Measurements from ENCODE around the gene SPTLC1. TPM values are rescaled to one million over a fixed set of nuclear protein-coding genes. Genes with fewer than 3 reads are reported as not detected.

The SPTLC1 gene
- total and polyA plus RNA-seq, 2 donors (not counting 1 experiment from before 2014, with no cell fraction given), result 26.6 to 53.5 TPM

DNA sequence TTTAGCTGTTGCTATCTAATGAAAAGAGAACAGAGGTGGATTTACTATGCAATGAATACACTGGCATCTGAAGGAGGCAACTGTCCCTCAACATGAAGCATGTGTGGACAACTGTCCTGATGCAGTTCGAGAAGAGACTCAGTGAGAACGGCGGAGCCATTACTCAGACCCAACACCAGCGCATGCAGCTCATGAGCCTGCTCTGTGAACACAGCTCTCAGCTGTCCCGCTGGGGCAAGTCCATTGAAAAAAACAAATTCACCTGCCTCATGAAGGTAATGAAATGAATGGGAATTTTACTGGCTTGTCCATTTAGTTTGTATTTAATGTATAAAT is 78.8 kb downstream of the SPTLC1 start:
- Histone ChIP-seq H3K27ac (ENCODE audit: low read length in 2 of 2) (no peak overlapping the region), H3K4me2 (replicated peaks; ENCODE audit: low read depth, low read length, poor library complexity, severe bottlenecking) (no peak overlapping the region), H3K36me3 (replicated peaks in 1 of 2; ENCODE audit: control extremely low read depth in 1 of 2, control insufficient read depth in 1 of 2, extremely low read depth in 1 of 2, insufficient read depth in 2 of 2, low read length in 1 of 2) (peaks cover 9 to 55% of the 10 kb centered on the region in 2 experiments), H3K9me3 (ENCODE audit: control extremely low read depth in 1 of 3, control insufficient read depth in 2 of 3, insufficient read depth in 1 of 3, low read length in 2 of 3) (peaks cover 0 to 1% (median 0%) of the 10 kb centered on the region in 3 donors), H3K4me1 (ENCODE audit: control insufficient read depth in 2 of 2, insufficient read depth in 2 of 2, low read length in 2 of 2) (no peaks in the 10 kb centered on the region), H2AFZ (ENCODE audit: insufficient read depth, low read depth, low read length, poor library complexity, severe bottlenecking) (no peak overlapping the region), H3K9ac (ENCODE audit: low read length) (no peak overlapping the region), H3K4me3 (ENCODE audit: control extremely low read depth in 1 of 5, extremely low read depth in 1 of 5, insufficient read depth in 1 of 5, low read depth in 2 of 5, low read length in 4 of 5) (no peak overlapping the region), H3K27me3 (replicated peaks in 1 of 4; ENCODE audit: control extremely low read depth in 1 of 4, control insufficient read depth in 3 of 4, insufficient read depth in 4 of 4, low read length in 3 of 4) (no peaks in the 10 kb centered on the region), H4K20me1 (ENCODE audit: control insufficient read depth, insufficient read depth, low read length, poor library complexity, severe bottlenecking) (no peaks in the 10 kb centered on the region), H3K79me2 (ENCODE audit: control insufficient read depth, insufficient read depth, low read length) (no peaks in the 10 kb centered on the region)
- TF ChIP-seq EZH2 (IDR thresholded peaks at IDR 0.05; ENCODE audit: borderline replicate concordance, insufficient read depth, low read depth, low read length, poor library complexity, severe bottlenecking), result no peak
- TF ChIP-seq, protein P1, sequence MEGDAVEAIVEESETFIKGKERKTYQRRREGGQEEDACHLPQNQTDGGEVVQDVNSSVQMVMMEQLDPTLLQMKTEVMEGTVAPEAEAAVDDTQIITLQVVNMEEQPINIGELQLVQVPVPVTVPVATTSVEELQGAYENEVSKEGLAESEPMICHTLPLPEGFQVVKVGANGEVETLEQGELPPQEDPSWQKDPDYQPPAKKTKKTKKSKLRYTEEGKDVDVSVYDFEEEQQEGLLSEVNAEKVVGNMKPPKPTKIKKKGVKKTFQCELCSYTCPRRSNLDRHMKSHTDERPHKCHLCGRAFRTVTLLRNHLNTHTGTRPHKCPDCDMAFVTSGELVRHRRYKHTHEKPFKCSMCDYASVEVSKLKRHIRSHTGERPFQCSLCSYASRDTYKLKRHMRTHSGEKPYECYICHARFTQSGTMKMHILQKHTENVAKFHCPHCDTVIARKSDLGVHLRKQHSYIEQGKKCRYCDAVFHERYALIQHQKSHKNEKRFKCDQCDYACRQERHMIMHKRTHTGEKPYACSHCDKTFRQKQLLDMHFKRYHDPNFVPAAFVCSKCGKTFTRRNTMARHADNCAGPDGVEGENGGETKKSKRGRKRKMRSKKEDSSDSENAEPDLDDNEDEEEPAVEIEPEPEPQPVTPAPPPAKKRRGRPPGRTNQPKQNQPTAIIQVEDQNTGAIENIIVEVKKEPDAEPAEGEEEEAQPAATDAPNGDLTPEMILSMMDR (IDR thresholded peaks at IDR 0.05), result no peak
- CTCF ChIA-PET, result no interaction called here
- POLR2A ChIA-PET, result no interaction called here
- intact Hi-C loops (cut with micrococcal nuclease), result no loop called here
- Mint-ChIP-seq H3K4me3 (no peak overlapping the region), H3K4me1 (no peaks in the 10 kb centered on the region), H3K9me3 (ENCODE audit: insufficient read depth) (no peaks in the 10 kb centered on the region), H3K27ac (no peak overlapping the region), H3K27me3 (no peaks in the 10 kb centered on the region)
- 100% methylated on average over 4 of the region's 5 CpGs for WGBS (ENCODE audit: insufficient coverage)
- DNase-seq (no peak), ATAC-seq (ENCODE audit: low read depth) (no peak)

DNA sequence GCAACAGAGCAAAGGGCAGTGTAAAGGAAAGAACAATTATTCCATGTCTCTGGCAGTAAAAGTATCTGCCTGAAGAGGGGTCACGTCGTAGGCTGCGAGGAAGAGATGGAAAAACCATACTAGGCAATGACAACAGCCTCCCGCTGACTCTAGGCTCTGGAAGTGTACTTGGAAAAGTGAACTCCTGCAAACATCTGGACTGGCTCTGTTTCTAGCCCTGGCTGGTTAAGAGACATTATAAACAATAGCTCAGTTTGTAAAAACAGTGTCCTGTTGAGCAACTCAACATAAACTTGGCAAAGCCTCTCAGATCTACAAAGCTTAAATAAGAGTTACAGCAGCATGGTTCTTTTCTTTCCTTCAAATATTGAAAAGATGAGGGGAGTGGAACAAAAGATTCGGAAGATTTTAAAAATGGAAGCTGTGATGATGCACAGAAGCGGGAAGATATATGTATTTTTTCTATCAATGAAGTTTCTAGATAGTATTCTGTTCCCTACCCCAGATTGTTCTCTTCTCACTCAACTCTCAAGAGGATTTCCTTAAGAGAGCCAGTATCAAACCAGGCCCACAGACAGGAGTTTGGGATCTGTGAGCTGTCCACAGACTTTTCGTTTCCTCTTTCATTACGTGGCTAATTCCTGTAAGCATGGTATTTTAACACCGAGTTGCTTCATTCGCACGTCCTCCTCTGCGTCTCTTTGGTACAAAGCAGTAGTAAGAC is 79.4 kb downstream of the SPTLC1 start:
- Histone ChIP-seq H3K36me3 (replicated peaks in 1 of 2; ENCODE audit: control extremely low read depth in 1 of 2, control insufficient read depth in 1 of 2, extremely low read depth in 1 of 2, insufficient read depth in 2 of 2, low read length in 1 of 2) (peaks cover 9 to 52% of the 10 kb centered on the region in 2 experiments), H3K4me1 (ENCODE audit: control insufficient read depth in 2 of 2, insufficient read depth in 2 of 2, low read length in 2 of 2) (no peaks in the 10 kb centered on the region), H2AFZ (ENCODE audit: insufficient read depth, low read depth, low read length, poor library complexity, severe bottlenecking) (no peak overlapping the region), H3K9me3 (ENCODE audit: control extremely low read depth in 1 of 3, control insufficient read depth in 2 of 3, insufficient read depth in 1 of 3, low read length in 2 of 3) (no peaks in the 10 kb centered on the region), H3K4me2 (replicated peaks; ENCODE audit: low read depth, low read length, poor library complexity, severe bottlenecking) (no peak overlapping the region), H3K27me3 (replicated peaks in 1 of 4; ENCODE audit: control extremely low read depth in 1 of 4, control insufficient read depth in 3 of 4, insufficient read depth in 4 of 4, low read length in 3 of 4) (no peaks in the 10 kb centered on the region), H4K20me1 (ENCODE audit: control insufficient read depth, insufficient read depth, low read length, poor library complexity, severe bottlenecking) (no peaks in the 10 kb centered on the region), H3K4me3 (ENCODE audit: control extremely low read depth in 1 of 5, extremely low read depth in 1 of 5, insufficient read depth in 1 of 5, low read depth in 2 of 5, low read length in 4 of 5) (no peak overlapping the region), H3K9ac (ENCODE audit: low read length) (no peak overlapping the region), H3K79me2 (ENCODE audit: control insufficient read depth, insufficient read depth, low read length) (no peaks in the 10 kb centered on the region), H3K27ac (ENCODE audit: low read length in 2 of 2) (no peak overlapping the region)
- ATAC-seq (ENCODE audit: low read depth), result no peak
- TF ChIP-seq EZH2 (IDR thresholded peaks at IDR 0.05; ENCODE audit: borderline replicate concordance, insufficient read depth, low read depth, low read length, poor library complexity, severe bottlenecking), result no peak
- TF ChIP-seq, protein P1 (IDR thresholded peaks at IDR 0.05), result no peak
- Mint-ChIP-seq H3K4me3 (no peak overlapping the region), H3K27ac (no peak overlapping the region), H3K4me1 (no peaks in the 10 kb centered on the region), H3K9me3 (ENCODE audit: insufficient read depth) (no peaks in the 10 kb centered on the region), H3K27me3 (no peaks in the 10 kb centered on the region)
- POLR2A ChIA-PET, result no interaction called here
- intact Hi-C loops (cut with micrococcal nuclease), result no loop called here
- CTCF ChIA-PET, result no interaction called here
- DNase-seq, result no peak
- 91% methylated on average over 6 of the region's 12 CpGs for WGBS (ENCODE audit: insufficient coverage)
